Bronchial epithelial cell (primary cell): ENCODE measurements around the gene WDR36. TPM values are rescaled to one million over a fixed set of nuclear protein-coding genes. Genes with fewer than 3 reads are reported as not detected.

Experiments used
- DNase-seq: peaks from one replicate; pipeline ENCODE4 v3.0.0-alpha.2; 2010; ENCODE audit warnings: low read depth
- FAIRE-seq: peaks from 2 replicates; lab custom pipeline; 2011; peaks lifted over from hg19 to GRCh38; lab: Jason Lieb, UNC
- H3K27me3 ChIP-seq: 2 replicates; pipeline ENCODE4 v1.5.1; 2011; ENCODE audit warnings: low read length; ENCODE audit not compliant: control insufficient read depth, insufficient read depth
- H3K36me3 ChIP-seq: 2 replicates; pipeline ENCODE4 v1.5.1; 2011; ENCODE audit warnings: low read length; ENCODE audit not compliant: control insufficient read depth, insufficient read depth
- H3K4me3 ChIP-seq: 2 replicates; pipeline ENCODE4 v1.5.1; 2011; ENCODE audit warnings: mild to moderate bottlenecking, low read depth, low read length, control low read depth
- CTCF ChIP-seq: IDR thresholded peaks from 2 replicates; pipeline ENCODE4 v1.5.1; 2011; ENCODE audit warnings: mild to moderate bottlenecking, moderate library complexity, low read length, control low read depth, inconsistent platforms; ENCODE audit not compliant: insufficient read depth, severe bottlenecking
- total RNA-seq: library from RNA; depleted of rRNA; stranded (reverse); fragments of >200 nt; gene quantifications from 2 replicates; pipeline ENCODE4 v1.2.1, GENCODE V29; 2014

The WDR36 gene
- total RNA-seq, result 45.2 and 55.3 TPM in 2 replicates

- no peaks in the 10 kb centered on the region for H3K27me3 ChIP-seq
- DNase-seq (peak; percentile 80), FAIRE-seq (no peak)
- peak within 1 kb of the TSS; percentile 74 for H3K4me3 ChIP-seq
- no peak for TF ChIP-seq CTCF
- no peaks in the 10 kb centered on the region for H3K36me3 ChIP-seq
Observed at GRCh38 chr5:111092062-111092853, at the start of gene WDR36. TSS of gene WDR36 (plus strand) at chr5:111092348. CDS start at chr5:111092457, 109 bp downstream.

- no peak for TF ChIP-seq CTCF
- DNase-seq, result peak; percentile 4
- H3K36me3 ChIP-seq, result no peaks in the 10 kb centered on the region
- no peaks in the 10 kb centered on the region for H3K27me3 ChIP-seq
- FAIRE-seq, result no peak
- no peak overlapping the region for H3K4me3 ChIP-seq
Observed at GRCh38 chr5:111043712-111044506, 48.2 kb upstream of the WDR36 start.

GRCh38 chr5:111058064-111058463 is 34.1 kb upstream of the WDR36 start:
- TF ChIP-seq CTCF, result no peak
- Histone ChIP-seq H3K27me3 (no peaks in the 10 kb centered on the region), H3K4me3 (no peak overlapping the region), H3K36me3 (no peaks in the 10 kb centered on the region)
- DNase-seq, result no peak
- no peak for FAIRE-seq

GRCh38 chr5:111060169-111060568 is 32.0 kb upstream of the WDR36 start:
- DNase-seq, result no peak
- no peak for TF ChIP-seq CTCF
- Histone ChIP-seq H3K36me3 (no peaks in the 10 kb centered on the region), H3K4me3 (no peak overlapping the region), H3K27me3 (no peaks in the 10 kb centered on the region)
- FAIRE-seq, result no peak

GRCh38 chr5:111061618-111062017 is 30.5 kb upstream of the WDR36 start:
- FAIRE-seq, result no peak

More at GRCh38 chr5:111061618-111062017, 30.5 kb upstream of the WDR36 start:
- Histone ChIP-seq H3K36me3 (no peaks in the 10 kb centered on the region), H3K4me3 (no peak overlapping the region), H3K27me3 (no peaks in the 10 kb centered on the region)
- no peak for TF ChIP-seq CTCF
- DNase-seq, result no peak
